ENCODE results near the gene PTCH2.
"Not testable (repeated sequence)": the region's sequence is repeated elsewhere in the genome, so short reads cannot be mapped to it uniquely, and the experiment has no call there.

The PTCH2 gene

GRCh38 chr1:44819196-44819607 lies 23.9 kb downstream of the PTCH2 start:
- no peak for DNase-seq

GRCh38 chr1:44817771-44818495 lies 25.1 kb downstream of the PTCH2 start:
- no peak for DNase-seq

GRCh38 chr1:44817307-44817706 lies 25.7 kb downstream of the PTCH2 start:
- no peak for DNase-seq

- not testable (repeated sequence) for DNase-seq
Measured at GRCh38 chr1:44815926-44816325, 27.1 kb downstream of the PTCH2 start.

GRCh38 chr1:44812822-44813543 lies 30.1 kb downstream of the PTCH2 start:
- no peak for DNase-seq

GRCh38 chr1:44811234-44811633 lies 31.8 kb downstream of the PTCH2 start:
- DNase-seq: no peak

- not testable (repeated sequence) for DNase-seq
Measured at GRCh38 chr1:44810762-44811105, 32.3 kb downstream of the PTCH2 start.

DNA sequence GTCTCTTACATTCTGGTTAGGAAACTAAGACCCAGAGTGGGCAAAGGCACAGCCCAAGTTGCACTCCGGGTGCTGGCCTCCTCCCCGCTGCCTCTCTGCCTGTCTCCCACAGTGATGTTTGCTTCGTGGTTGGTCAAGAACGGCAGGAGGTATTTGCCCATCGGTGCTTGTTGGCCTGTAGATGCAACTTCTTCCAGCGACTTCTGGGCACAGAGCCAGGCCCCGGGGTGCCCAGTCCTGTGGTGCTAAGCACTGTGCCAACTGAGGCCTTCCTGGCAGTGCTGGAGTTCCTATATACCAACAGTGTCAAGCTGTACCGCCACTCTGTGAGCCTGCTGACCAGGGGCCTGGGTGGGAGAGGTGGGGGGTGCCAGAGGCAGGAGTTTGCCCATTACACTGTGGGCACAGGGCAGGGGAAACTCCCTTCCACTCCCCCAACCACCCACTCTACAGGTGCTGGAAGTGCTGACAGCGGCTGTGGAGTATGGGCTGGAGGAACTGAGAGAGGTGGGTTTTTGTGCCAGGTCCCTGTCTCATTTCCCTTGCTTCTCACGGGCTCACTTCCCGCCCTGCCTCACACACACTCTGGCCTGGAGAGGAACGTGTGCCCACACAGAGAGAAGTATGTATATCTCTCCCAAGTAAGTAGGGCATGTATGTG lies 32.8 kb downstream of the PTCH2 start:
- DNase-seq: no peak

DNA sequence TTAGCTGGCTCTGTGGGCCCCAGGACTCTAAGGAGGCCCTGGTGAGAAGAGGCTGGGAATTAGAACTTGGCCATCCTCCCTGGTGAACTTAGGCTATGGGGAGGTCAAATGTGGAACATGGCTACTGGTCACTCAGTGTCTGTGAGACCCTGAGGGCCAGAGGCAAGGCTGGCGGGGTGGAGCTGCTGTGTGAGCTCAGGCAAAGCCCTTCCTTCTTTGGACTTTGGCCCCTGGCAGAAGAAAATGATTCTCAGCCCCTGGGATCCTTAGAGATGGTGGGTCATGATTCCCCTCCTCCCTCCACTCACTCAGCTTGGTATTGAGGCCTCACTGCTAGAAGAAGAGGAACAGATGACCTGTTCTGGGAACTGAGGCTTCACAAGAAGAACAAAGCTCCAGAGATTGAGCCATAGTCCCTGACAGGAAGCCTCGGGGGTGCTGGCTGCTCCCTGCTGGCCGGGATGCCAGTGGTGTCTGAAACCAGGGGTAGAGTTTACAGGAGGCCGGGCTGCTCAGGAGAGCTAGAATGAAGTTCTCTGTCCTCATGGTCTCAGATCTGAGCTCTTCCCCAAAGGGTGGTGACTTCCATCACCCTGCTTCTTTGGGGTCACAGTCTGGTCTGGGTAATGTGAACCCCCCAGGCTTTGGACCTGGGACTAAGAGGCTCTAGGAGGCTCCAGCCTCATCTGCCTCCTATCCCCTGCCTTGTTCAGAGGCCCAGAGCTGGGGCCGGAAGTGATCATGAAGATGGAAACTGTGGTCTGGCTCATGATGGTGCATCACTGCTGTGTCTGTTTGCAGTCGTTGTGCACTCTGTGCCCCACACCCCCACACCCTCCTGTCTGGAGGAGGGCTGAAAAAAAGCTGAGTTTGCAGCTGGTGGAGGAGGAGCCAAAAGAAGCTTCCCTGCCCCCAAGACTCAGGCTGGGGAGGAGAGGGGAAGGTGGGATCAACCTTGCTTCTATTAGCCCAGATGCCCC lies 33.8 kb downstream of the PTCH2 start:
- DNase-seq: peak; percentile 84

- no peak for DNase-seq
Measured at GRCh38 chr1:44808063-44808937, 34.8 kb downstream of the PTCH2 start, which contains the start of gene BTBD19. Gene BTBD19, plus strand, starts transcription at chr1:44808523. Its CDS starts 298 bp downstream, at chr1:44808821.

DNA sequence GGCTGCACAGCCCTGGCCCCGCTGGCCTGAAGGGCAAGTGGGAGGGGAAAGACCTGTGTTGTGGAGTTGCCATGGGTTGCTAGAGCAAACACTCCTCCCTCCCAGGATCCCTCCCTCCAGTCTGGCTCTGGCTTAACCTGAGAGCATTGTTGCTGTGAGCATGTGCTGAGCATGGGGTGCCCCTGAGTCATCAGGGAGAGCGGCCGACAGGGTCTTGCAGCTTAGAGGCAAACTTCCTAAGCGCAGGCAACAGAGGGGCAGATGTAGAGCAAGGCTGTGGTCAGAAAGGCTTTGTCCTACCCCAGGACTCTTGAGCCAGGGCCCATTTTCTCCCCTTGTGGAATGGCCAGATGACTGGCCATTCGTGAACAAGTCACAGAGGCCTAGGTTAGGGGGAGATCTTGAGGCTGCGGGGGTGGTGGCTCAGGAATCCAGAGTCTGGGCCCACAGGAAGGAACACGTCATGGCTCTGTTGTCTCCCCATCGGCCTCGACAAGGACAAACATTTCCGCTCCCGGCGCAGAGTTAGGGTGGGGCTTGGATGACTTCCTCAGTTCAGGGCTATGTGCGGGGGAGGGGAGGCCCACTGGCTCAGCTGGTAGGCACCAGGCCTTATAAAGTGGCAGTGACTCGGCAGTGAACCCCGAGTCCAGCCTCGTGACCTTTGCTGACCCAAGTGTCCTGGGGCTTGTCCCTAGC lies 35.5 kb downstream of the PTCH2 start:
- peak; percentile 83 for DNase-seq

GRCh38 chr1:44806704-44807363 lies 36.2 kb downstream of the PTCH2 start, which contains the start of gene DYNLT4:
Gene DYNLT4, minus strand, starts transcription at chr1:44807351. Its CDS starts 683 bp downstream, at chr1:44806668.
- DNase-seq: no peak

GRCh38 chr1:44806025-44806703 lies 36.9 kb downstream of the PTCH2 start:
- no peak for DNase-seq

- DNase-seq: no peak
Measured at GRCh38 chr1:44805311-44806024, 37.6 kb downstream of the PTCH2 start.

DNA sequence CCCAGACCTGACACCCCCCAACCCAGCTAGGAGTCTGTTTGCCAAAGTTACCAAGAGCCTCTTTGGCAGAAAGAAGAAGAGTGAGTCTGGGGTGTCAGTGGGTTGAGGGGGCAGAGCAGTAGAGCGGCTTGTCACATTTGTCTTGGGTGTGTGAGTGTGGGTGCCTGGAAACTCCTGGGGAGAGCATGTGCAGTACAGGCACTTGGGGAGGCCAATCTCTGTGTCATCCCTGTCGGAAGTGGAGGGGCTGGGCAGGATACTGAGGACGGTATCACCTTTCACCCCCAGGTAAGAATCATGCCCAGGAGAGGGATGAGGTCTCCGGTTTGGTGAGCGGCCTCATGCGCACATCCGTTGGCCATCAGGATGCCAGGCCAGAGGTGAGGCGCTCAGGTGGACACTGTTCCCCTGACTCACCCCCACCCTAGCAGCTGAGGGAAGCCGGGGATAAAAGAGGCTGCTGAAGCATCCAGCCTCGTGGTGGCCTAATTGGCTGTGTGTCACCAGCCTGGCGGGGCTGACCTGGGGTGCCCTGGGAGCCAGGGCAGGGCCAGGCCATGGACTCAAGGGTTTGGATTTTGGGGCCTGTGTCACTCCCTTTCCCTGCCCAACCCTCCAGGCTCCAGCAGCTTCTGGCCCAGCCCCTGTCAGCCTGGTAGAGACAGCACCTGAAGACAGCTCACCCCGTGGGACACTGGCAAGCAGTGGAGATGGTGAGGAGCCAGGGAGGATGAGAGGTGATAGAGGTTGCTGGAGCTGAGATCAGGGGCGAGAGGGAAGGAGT lies 39.5 kb downstream of the PTCH2 start:
- DNase-seq: no peak

DNA sequence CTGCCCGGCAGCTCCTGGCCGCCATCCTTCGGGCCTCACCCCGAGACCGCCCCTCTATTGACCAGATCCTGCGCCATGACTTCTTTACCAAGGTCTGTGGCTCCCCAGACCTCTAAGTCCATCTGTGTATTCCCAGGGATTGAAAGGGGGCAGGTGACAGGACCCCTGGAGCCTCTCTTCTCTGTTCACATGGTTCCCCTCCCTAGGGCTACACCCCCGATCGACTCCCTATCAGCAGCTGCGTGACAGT lies 40.1 kb downstream of the PTCH2 start:
- no peak for DNase-seq

DNA sequence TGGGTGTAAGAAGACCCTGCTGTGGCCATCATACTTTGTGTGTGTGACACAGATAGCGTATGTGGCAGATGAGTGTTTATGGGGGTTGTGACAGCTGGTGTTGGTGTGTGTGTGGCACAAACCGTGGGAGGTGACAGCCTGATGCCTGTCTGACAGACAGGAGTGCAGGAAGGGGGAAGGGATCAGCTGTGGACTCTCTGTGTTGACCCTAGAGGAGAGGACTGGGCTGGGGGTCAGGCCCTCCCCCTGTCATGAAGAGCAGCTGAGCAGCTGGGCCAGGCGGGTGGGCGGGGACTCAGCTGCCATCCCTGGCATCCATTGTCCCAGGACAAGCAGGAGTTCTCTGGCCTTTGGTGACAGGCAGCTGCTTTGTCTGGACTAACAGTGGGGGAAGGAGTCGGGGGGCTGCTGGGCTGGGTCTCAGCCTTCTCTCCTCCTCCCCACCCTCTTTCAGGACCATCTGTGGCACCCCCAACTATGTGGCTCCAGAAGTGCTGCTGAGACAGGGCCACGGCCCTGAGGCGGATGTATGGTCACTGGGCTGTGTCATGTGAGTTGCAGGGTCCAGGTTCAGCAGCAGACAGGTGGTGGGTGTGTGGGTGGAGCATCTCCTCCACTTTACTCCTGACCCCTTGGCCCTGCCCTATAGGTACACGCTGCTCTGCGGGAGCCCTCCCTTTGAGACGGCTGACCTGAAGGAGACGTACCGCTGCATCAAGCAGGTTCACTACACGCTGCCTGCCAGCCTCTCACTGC lies 40.6 kb downstream of the PTCH2 start:
- DNase-seq: no peak
